Activated gamma-delta T cell (primary cell): ENCODE data around the gene CIART.
"Not testable (repeated sequence)": the region's sequence is repeated elsewhere in the genome, so short reads cannot be mapped to it uniquely, and the experiment has no call there.

Source experiments
- DNase-seq: peaks from one replicate; lab custom pipeline; 2025; lab: John Stamatoyannopoulos, UW

The CIART gene

DNA sequence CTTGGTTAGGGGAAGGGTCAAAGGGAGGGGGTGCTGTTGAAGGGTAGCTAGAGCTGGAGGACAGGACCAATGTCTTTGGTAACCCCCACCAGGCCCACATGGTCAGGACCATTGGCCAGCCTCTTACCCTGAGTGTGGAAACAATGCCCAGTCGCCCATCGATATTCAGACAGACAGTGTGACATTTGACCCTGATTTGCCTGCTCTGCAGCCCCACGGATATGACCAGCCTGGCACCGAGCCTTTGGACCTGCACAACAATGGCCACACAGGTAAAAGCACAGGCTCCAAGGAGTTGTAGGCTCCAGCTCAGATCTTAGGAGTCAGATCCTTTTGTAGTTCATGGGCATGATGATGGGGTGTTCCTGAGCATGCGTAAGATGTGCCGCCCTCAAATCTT lies 21.0 kb upstream of the CIART start:
- DNase-seq, result no peak

DNA sequence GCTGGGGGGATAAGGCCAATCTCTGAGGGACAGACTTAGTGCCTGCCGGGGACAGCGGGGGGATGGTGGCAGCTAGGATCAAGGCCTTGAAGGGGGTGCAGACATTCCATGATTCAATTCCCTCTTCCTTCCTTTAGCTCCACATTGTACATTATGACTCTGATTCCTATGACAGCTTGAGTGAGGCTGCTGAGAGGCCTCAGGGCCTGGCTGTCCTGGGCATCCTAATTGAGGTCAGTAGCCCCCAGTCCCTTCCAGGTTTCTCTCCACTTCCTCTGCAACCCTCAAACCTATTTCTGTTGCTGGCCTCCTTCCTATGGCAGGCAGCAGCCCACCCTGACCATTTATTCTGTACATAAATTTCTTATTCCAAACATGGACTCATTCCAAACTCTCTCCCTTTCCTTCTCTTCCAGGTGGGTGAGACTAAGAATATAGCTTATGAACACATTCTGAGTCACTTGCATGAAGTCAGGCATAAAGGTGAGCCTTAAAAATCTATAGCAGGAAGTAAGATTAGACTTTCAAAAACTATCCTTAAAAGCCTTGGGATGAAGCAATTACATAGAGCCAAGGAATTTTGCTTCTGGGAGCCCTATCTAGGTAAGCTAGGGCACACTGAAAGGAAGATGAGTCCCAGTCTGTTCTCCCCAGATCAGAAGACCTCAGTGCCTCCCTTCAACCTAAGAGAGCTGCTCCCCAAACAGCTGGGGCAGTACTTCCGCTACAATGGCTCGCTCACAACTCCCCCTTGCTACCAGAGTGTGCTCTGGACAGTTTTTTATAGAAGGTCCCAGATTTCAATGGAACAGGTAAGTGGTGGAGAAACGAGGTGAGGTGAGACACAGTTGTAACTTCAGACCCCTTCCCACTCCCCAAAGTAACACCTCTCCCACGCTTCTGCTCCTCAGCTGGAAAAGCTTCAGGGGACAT lies 19.7 kb upstream of the CIART start:
- no peak for DNase-seq

DNA sequence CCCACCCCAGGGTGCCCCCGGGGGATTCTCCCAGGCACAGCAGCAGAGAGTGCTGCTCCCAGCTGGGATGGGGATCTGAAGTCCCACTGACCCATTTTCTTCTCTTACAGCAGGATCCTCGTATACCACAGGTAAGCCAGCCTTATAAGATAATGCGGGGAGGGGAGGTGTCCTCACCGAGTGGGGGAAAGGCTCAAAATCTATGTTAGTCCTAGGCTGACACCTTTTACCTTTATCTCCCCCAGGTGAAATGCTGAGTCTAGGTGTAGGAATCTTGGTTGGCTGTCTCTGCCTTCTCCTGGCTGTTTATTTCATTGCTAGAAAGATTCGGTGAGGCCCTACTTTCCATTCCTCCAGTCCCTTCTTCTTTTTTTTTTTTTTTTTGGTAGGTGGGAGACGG lies 18.8 kb upstream of the CIART start:
- DNase-seq, result no peak

DNA sequence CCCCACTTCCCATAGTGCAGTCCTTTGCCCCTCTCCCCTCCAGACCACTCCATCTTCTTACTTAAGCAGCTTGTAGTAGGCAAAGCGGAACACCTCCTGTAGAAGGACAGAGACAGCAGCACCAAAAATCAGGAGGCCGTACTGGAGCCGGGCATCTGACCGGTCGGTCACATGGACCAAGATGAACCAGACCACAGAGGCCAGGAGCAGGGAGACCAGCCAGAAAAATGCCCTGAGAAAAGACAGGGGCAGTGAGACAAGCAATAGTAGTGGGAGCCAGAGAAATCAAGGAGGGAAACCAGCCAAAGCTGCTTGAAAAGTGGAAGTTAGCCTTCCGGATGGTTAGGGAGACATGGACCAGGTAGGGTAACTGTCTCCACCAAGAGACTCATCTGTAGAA lies 14.5 kb upstream of the CIART start:
- no peak for DNase-seq

DNA sequence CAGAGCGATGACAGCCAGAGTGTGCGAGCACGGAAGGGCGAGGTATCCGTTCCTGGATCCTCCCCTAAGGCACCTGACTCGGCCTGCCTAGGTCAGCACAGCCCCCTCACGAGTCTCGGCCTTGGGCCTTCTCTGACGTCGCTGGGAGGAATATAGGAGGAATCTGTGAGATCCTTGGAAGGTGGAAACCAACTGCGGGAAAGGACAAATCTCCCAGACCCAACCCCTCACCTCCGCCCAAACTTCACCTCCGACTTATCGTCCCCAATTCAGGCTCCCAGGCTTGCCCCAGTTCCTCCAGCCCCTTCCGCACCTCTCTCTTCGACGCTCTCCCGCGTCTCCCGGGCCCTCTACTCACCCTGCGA lies 14.0 kb upstream of the CIART start:
- peak; percentile 15 for DNase-seq

DNA sequence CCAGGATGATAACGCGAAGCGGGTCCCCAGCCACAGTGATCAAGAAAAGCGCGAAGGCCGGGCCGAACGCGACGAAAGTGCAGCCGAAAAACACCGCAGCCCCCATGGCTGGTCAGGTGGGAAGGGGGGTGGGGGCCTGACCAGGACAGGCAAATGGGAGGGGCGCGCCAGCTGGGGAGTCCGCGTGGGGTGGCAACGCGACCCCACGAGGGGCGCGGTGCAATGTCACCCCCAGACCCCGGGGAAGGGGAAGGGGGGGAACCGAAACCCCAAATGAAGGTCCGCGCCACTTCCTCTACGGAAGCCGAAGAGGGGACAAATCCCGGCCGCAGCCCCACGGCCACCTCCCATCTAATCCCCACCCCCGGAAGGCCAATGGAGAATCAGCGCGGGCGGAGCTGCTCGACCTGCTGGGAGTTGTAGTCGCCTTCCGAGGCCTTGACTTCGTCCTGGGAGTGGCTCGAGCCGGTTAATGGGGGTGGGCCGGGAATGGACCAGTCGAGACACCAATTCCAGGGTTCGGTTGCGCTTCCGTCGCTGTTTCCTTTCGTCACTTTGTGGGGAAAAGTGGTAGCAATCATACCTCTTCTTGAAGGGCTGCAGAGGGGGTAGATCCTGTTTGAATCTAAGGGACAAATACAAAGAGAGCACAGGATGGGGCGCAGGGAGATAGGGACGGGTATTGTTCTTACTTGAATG lies 13.5 kb upstream of the CIART start, which contains the start of gene APH1A:
Gene APH1A, minus strand, starts transcription at position 312 of the 699 bp plus-strand sequence. Its CDS starts 206 bp downstream, at position 106.
- DNase-seq, result peak; percentile 73

DNA sequence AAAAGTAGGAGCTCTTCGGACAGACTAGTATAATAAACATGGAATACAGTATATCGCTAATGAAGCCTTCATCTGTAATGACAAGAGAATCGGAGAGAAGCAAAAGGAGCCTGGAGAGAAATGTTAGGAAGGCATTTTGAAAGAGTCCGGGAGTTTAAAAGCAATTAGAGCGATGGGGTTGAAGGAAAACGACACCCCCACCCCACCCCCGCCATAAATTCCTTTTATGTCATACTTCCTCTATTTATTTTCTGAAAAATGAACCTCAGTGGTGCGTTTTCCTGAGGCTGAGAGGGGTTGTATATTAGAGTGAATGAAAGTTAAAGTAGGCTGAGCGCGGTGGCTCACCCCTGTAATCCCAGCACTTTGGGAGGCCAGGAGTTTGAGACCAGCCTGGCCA lies 12.9 kb upstream of the CIART start:
- DNase-seq, result no peak

DNA sequence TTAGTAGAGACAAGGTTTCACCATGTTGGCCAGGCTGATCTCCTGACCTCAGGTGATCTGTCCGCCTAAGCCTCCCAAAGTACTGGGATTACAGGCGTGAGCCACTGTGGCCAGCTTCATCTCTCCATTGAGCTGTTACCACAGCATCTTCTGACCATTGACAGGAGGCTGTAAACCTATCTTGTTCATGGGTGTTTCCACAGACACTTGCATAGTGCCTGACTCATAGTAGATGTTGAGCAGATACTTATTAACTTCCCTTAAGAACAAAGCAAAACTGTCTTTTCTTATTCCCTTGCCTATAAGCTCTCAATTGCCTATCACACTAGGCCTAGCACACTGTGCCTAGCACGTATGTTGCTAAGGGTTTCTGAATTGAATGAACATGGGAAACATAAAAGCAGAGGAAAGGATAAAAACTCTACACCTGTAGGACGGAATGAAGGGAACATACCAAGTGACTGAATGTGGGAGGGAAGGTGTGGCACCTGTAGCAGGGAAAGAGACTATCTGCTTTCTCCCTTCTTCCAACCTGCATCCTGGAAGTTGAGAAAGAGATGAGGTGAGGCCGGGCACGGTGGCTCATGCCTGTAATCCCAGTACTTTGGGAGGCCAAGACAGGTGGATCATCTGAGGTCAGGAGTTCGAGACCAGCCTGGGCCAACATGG lies 10.9 kb upstream of the CIART start:
- DNase-seq, result no peak

DNA sequence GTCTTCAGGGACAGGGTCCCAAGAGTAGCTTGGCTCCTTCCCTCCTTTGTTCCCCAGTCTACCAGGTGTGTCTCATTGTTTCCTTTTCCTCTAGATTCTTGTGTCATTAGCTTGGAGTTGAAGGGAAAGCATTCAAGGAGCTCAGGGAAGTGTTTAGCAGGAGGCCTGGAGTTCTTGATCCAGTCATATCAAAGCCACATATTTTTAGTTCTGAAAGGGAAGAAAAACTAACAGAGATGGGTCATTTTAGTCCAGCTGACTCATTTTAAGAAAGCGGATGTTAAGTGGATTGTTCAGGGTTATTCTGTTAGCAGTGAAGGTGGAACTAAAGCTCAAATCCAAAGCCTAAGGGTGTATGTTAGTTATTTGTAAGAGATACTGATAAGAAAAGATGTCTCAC lies 9.0 kb upstream of the CIART start:
- DNase-seq, result no peak

DNA sequence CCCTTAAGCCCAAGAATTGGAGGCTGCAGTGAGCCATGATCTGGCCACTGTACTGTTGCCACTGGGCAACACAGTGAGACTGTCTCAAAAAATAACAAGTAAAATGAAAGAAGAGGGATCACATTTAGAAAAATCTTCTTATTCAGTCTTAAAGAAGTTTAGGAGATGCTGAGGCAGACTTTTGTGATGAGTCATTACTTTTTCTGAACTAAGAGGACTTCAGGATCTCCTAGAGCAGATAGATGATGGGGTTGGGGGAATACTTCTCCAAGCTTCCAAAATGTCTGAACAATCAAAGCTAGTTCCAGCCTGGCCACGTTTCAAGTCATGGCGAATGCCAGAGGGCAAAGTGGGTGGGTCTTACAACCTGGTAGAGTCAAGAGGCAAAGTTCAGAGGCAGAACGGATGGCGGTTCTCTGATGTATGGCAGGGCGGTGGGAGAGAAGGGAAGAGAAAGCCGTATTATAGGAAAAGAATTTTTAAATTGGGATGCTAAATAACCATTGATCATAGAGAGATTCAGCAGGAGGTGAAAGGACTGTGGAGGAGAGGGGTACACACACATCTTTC lies 2.1 kb upstream of the CIART start:
- DNase-seq, result no peak

DNA sequence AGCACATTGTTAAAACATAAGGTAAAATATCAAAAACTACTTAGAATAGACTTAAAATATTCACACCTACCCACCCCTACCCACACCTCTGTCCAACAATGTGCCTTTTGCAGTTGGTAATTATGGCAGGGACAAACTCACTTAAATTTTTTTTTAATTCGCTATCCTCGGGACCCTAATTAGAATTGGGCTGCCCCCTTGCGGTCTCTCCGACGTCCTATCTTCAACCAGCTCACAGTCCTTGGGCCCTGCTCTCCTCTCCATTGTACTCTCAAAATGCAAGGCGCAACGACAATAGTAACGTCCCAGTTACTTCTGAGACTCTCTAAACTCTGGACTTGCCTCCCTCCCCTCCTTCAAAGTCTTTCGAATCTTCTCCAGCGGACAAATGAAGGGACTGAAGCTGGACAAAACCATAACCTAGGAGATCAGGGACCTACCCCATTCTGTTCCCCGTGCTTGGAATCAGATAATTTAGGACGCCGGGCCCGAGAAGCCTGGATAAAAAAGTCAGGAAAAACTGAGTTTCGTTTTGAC lies 1.1 kb upstream of the CIART start:
- no peak for DNase-seq

DNA sequence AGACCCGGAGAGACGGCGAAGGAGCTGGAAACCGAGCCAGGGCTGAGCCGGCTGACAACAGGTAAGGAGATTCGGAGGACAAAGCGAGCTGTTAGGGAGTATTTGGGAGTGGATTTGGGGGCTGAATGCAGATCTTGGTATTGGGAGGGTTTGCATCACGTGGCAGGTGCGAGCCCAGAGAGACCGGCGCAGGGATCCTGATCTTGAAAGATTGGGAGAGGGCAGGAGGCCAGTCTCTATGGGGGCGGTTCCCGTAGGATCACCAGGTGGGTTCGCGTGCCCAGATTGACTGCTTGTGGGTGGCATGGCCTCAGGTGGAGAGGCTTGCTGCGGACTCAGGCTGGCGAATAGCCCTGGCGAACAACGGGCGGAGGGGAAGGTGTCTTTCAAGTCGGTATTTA lies 204 bp downstream of the CIART start:
- no peak for DNase-seq

DNA sequence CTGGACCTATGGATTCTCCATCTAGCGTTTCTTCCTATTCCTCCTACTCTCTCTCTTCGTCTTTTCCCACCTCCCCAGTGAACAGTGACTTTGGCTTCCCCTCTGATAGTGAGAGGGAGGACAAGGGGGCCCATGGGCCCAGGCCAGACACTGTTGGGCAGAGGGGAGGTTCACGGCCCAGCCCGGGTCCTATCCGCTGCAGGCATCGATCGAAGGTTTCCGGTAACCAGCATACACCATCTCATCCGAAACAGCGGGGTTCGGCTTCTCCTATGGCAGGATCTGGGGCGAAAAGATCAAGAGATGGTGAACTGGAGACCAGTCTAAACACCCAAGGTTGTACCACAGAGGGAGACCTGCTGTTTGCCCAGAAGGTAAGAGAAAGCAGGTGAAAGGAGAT lies 906 bp downstream of the CIART start:
- DNase-seq, result no peak

DNA sequence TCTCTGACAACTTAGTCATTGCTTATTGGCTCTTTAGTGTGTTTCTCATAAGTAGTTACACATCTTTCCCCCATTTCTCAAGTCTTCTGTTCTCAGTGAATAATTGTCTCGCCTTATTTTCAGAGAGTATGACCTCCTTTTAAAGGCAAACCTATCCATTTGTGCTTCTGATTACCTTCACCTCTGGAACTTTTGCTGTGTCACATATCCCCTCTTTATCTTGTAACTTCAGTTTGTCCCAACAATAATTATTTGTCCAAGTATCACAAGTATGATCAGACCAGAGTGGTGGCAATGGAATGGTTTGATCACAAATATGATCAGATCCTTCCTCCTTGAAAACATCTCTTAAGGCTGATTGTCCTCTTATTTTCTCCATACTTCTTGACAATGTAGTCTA lies 6.0 kb downstream of the CIART start:
- no peak for DNase-seq

DNA sequence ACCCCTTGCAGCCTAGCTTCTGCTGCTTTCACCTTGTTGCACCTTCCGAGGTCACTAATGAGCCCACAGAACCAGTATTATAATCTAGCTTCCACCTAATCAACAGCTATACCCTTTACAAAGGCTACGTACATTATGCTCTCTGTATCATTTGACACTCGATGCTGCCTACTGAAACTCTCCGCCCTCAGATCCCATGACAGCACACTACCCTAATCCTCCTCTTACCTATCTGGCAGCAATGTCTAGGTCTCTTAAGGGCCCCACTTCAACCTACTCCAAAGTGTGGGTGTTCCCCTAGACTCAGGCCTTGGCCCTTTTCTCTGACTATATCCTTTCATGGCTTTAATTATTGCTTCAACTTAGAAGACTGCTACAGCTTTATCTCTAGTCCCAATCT lies 6.5 kb downstream of the CIART start:
- no peak for DNase-seq

DNA sequence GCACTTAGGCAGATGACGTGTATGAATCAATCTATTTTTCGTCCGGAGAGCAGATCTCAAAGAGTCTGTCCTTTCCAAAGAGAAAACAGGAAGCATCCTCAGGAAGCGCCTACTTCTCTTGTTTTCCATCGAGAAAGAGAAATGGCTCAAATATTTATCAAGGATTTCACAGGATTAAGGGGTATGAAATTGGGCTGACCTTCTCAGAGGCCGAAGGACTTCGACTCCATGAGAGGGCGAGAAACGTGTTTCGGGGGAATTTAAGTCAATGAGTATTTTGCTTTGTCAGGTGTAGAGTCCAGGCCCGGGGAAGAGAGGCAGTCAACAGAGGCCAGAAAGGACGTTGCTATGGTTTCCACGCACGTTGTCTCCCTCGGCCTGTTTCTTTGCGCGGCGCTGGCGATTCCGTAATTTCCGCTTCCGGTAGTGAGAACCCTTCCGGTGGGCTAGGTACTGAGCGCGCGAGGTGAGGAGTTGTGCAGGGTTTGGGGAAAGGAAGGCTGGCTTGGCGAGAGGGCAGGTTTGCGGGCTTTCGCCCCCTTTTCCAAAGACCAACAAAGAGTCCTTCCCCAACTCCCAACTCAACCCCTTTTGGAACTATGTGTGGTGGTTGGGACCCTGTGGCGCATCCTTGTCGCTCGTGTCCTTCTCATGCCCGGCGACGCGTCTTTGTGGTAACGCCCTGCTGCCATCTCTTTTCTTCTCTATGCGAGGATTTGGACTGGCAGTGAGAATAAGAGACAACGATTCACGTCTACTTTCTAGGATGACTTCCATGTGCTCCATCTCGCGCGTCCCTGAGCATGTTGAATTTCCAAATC lies 11.3 kb downstream of the CIART start, which contains the start of gene MRPS21:
Gene MRPS21, plus strand, starts transcription at position 429 of the 821 bp plus-strand sequence. CDS start 506 bp downstream, outside the sequence.
- DNase-seq, result peak; percentile 32

DNA sequence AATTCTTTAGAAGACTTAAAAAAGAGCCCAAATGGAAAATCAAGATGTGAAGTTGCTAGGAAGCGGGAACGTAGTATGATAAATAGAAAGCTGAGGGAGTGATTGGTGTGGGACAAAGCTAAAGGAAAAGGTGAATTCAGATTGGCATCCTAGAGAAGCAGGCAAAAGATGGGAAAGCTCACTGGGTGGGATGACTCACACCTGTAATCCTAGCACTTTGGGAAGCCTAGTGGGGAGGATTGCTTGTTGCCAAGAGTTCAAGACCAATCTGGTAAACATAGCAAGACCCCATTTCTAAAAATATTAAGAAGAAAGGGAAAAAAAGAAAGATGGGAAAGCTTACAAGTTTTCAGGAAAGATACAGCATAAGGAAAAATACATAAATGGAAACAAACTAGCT lies 13.1 kb downstream of the CIART start:
- no peak for DNase-seq

DNA sequence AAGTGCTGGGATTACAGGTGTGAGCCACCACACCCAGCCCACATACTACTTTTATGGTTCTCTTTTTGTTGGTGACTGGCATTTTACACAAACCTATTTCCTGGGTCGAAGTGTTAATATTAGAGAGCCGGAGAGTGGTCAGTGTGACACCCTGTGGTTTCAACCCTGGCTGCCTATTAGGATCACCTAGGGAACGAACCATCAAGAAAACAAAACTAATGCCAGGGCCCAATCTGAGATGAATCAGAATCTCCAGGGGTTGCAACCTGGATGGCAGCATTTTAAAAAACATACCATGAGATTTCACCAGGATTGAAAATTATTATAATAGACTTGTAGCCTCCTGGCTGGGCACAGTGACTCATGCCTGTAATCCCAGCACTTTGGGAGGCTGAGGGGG lies 17.4 kb downstream of the CIART start:
- no peak for DNase-seq

DNA sequence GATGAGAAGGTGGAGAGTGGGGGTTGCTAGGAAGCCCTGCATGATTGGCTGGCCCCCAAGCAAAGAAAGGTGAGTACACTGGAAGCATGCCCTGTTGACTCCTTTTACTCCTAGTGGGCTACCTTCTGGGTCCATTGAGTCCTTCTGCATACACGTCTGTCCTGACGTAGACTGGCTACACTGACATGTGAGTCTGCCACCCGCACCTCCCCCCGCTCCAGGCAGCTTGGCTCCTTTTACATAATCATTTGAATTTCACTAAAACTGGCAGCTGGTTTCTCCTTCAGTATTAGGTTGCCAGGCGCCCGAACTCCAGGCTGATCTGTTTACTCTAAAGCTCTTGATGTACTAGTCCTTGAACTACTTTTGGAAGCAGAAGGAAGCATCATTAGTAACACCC lies 20.0 kb downstream of the CIART start:
- DNase-seq, result no peak

DNA sequence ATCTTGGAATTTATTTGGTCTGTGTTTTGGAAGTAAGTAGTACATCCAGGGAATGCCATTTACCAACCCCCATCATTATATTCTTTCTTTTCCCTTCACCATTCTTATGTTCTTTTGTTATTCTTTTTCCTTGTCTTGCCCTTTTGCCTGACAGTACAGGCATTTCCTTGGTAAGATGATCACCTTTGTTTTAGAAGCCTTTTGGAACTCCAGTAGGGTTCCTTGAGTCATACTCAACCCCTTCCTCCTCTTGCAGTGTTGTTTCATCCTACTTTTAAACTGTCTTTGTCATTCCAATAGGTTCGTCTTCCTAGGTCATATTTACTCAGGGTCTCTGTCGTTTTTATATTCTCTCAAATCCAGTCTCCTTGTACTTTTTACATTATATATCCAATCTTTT lies 20.5 kb downstream of the CIART start:
- DNase-seq, result no peak

DNA sequence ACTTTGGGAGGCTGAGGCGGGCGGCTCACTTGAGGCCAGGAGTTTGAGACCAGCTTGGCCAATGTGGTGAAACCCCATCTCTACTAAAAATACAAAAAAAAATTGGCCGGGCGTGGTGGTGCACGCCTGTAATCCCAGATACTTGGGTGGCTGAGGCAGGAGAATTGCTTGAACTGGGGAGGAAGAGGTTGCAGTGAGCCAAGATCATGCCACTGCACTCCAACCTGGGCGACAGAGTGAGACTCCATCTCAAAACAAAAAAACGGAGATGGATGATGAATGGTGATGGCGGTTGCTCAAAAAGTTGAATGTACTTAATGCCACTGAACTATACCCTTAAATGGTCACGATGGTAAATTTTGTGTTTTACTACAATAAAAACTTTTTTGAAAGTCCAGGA lies 26.2 kb downstream of the CIART start:
- DNase-seq, result not testable (repeated sequence)
